SK-N-SH treated with all-trans-retinoic acid at 6 μM for 48 hours (cell line): Measurements from ENCODE around the gene ROBO3.

Experiments used
- ARNTL ChIP-seq: fragments of 450-650 bp; formaldehyde crosslinking; IDR thresholded peaks from 2 replicates; pipeline ENCODE4 v1.5.0; 2020; ENCODE audit warnings: low read depth, mild to moderate bottlenecking, moderate library complexity, borderline replicate concordance
- TF ChIP-seq, protein P1 (sequence below): fragments of 250-450 bp; sonication (Bioruptor Pico); IDR thresholded peaks from 2 replicates; pipeline ENCODE4 v1.8.0; 2021; ENCODE audit warnings: low read depth, mild to moderate bottlenecking, moderate library complexity, borderline replicate concordance
- TF ChIP-seq, protein P2 (sequence below): fragments of 250-450 bp; sonication (Bioruptor Pico); IDR thresholded peaks from 2 replicates; pipeline ENCODE4 v1.8.0; 2020; ENCODE audit warnings: mild to moderate bottlenecking, moderate library complexity, borderline replicate concordance
- TF ChIP-seq, protein P3 (sequence below): fragments of 250-450 bp; sonication (Bioruptor Pico); IDR thresholded peaks from 2 replicates; pipeline ENCODE4 v1.5.1; 2020; ENCODE audit warnings: low read depth, mild to moderate bottlenecking, moderate library complexity
- TF ChIP-seq, protein P4 (sequence below): fragments of 250-450 bp; sonication (Bioruptor Pico); IDR thresholded peaks from 2 replicates; pipeline ENCODE4 v1.5.0; 2020; ENCODE audit warnings: mild to moderate bottlenecking, moderate library complexity

DNA sequence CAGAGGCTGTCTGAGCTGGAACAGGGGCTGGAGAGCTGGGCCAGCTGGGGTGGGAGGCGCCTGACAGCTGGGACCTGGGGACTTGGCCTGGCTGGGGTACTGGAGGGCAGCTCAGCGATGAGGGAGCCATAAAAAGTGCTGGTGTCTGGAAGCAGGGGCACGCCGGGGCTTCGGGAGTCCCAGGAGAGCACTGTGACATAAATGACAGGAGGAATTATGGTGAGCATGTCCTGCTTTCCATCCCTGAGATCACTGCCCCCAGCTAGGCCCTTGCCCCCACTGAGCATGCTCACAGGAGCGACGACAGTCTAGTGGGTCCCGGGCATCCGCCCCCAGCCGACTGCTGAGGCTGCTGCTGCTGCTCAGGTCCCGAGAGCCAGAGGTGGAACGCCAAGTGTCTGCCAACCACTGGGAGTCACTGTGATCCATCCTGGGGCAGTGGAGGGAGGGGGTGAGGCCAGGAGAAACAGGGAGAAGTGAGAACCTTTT is 26.2 kb downstream of the ROBO3 start:
- TF ChIP-seq, protein P1, sequence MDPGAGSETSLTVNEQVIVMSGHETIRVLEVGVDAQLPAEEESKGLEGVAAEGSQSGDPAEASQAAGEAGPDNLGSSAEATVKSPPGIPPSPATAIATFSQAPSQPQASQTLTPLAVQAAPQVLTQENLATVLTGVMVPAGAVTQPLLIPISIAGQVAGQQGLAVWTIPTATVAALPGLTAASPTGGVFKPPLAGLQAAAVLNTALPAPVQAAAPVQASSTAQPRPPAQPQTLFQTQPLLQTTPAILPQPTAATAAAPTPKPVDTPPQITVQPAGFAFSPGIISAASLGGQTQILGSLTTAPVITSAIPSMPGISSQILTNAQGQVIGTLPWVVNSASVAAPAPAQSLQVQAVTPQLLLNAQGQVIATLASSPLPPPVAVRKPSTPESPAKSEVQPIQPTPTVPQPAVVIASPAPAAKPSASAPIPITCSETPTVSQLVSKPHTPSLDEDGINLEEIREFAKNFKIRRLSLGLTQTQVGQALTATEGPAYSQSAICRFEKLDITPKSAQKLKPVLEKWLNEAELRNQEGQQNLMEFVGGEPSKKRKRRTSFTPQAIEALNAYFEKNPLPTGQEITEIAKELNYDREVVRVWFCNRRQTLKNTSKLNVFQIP = no peak
- no peak for TF ChIP-seq ARNTL (CRISPR knock-in tag)
- TF ChIP-seq, protein P2, sequence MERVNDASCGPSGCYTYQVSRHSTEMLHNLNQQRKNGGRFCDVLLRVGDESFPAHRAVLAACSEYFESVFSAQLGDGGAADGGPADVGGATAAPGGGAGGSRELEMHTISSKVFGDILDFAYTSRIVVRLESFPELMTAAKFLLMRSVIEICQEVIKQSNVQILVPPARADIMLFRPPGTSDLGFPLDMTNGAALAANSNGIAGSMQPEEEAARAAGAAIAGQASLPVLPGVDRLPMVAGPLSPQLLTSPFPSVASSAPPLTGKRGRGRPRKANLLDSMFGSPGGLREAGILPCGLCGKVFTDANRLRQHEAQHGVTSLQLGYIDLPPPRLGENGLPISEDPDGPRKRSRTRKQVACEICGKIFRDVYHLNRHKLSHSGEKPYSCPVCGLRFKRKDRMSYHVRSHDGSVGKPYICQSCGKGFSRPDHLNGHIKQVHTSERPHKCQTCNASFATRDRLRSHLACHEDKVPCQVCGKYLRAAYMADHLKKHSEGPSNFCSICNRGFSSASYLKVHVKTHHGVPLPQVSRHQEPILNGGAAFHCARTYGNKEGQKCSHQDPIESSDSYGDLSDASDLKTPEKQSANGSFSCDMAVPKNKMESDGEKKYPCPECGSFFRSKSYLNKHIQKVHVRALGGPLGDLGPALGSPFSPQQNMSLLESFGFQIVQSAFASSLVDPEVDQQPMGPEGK (CRISPR knock-in tag) = no peak
- TF ChIP-seq, protein P3, sequence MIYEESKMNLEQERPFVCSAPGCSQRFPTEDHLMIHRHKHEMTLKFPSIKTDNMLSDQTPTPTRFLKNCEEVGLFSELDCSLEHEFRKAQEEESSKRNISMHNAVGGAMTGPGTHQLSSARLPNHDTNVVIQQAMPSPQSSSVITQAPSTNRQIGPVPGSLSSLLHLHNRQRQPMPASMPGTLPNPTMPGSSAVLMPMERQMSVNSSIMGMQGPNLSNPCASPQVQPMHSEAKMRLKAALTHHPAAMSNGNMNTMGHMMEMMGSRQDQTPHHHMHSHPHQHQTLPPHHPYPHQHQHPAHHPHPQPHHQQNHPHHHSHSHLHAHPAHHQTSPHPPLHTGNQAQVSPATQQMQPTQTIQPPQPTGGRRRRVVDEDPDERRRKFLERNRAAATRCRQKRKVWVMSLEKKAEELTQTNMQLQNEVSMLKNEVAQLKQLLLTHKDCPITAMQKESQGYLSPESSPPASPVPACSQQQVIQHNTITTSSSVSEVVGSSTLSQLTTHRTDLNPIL (CRISPR knock-in tag) = no peak
- TF ChIP-seq, protein P4, sequence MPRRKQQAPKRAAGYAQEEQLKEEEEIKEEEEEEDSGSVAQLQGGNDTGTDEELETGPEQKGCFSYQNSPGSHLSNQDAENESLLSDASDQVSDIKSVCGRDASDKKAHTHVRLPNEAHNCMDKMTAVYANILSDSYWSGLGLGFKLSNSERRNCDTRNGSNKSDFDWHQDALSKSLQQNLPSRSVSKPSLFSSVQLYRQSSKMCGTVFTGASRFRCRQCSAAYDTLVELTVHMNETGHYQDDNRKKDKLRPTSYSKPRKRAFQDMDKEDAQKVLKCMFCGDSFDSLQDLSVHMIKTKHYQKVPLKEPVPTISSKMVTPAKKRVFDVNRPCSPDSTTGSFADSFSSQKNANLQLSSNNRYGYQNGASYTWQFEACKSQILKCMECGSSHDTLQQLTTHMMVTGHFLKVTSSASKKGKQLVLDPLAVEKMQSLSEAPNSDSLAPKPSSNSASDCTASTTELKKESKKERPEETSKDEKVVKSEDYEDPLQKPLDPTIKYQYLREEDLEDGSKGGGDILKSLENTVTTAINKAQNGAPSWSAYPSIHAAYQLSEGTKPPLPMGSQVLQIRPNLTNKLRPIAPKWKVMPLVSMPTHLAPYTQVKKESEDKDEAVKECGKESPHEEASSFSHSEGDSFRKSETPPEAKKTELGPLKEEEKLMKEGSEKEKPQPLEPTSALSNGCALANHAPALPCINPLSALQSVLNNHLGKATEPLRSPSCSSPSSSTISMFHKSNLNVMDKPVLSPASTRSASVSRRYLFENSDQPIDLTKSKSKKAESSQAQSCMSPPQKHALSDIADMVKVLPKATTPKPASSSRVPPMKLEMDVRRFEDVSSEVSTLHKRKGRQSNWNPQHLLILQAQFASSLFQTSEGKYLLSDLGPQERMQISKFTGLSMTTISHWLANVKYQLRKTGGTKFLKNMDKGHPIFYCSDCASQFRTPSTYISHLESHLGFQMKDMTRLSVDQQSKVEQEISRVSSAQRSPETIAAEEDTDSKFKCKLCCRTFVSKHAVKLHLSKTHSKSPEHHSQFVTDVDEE = no peak
